ENCODE measurements around the gene MPP2. TPM values are rescaled to one million over a fixed set of nuclear protein-coding genes. Genes with fewer than 3 reads are reported as not detected.

MPP2 gene
- total and polyA plus RNA-seq, 4 experiments from 2014 or later = 0.10 to 3.0 (median 1.6) TPM

GRCh38 chr17:43849116-43849515 is 58.2 kb downstream of the MPP2 start:
- no peak for DNase-seq
- no peaks in the 10 kb centered on the region for H3K36me3 Mint-ChIP-seq
- Histone ChIP-seq H3K4me3 (ENCODE audit: low read length in 2 of 2) (no peak overlapping the region), H3K36me3 (ENCODE audit: insufficient read depth, low read length) (no peaks in the 10 kb centered on the region), H3K9me3 (ENCODE audit: control insufficient read depth in 1 of 2, low read length in 2 of 2) (no peaks in the 10 kb centered on the region), H3K4me1 (ENCODE audit: insufficient read depth, low read length) (no peaks in the 10 kb centered on the region), H3K27me3 (ENCODE audit: insufficient read depth, low read length) (peaks cover 5% of the 10 kb centered on the region), H3K27ac (ENCODE audit: low read depth, low read length) (no peak overlapping the region)
- peaks cover 21 to 28% of the 10 kb centered on the region in 2 donors for H3K27me3 Mint-ChIP-seq
- no peaks in the 10 kb centered on the region for H3K9me3 Mint-ChIP-seq
- peaks cover 0 to 3% (median 0%) of the 10 kb centered on the region in 4 donors for H3K4me1 Mint-ChIP-seq
- H3K27ac Mint-ChIP-seq = no peak overlapping the region
- no peak overlapping the region for H3K4me3 Mint-ChIP-seq
- ChIA-PET POLR2A (ENCODE audit: partially characterized antibody) (no interaction called here), CTCF (ENCODE audit: partially characterized antibody) (interaction anchor here (0.7 kb wide), 1 partner anchor 9 kb away, joined by 3 read pairs; no protein-coding TSS in a partner anchor)
- intact Hi-C loops (cut with micrococcal nuclease) = no loop called here

- DNase-seq = no peak
- Mint-ChIP-seq H3K4me1 (peaks cover 0 to 3% (median 0%) of the 10 kb centered on the region in 4 donors), H3K36me3 (no peaks in the 10 kb centered on the region), H3K4me3 (no peak overlapping the region), H3K27me3 (peaks cover 21 to 26% of the 10 kb centered on the region in 2 donors), H3K27ac (no peak overlapping the region), H3K9me3 (no peaks in the 10 kb centered on the region)
- no peaks in the 10 kb centered on the region for H3K4me1 ChIP-seq (ENCODE audit: insufficient read depth, low read length)
- no peak overlapping the region for H3K27ac ChIP-seq (ENCODE audit: low read depth, low read length)
- no peak overlapping the region for H3K4me3 ChIP-seq (ENCODE audit: low read length in 2 of 2)
- ChIA-PET POLR2A (ENCODE audit: partially characterized antibody) (no interaction called here), CTCF (ENCODE audit: partially characterized antibody) (interaction anchor here (0.7 kb wide), 1 partner anchor 9 kb away, joined by 3 read pairs; no protein-coding TSS in a partner anchor)
- no peaks in the 10 kb centered on the region for H3K9me3 ChIP-seq (ENCODE audit: control insufficient read depth in 1 of 2, low read length in 2 of 2)
- intact Hi-C loops (cut with micrococcal nuclease) = no loop called here
- H3K27me3 ChIP-seq (ENCODE audit: insufficient read depth, low read length) = peaks cover 5% of the 10 kb centered on the region
- no peaks in the 10 kb centered on the region for H3K36me3 ChIP-seq (ENCODE audit: insufficient read depth, low read length)
Measured at GRCh38 chr17:43848601-43849000, 58.7 kb downstream of the MPP2 start.

- H3K36me3 Mint-ChIP-seq = no peaks in the 10 kb centered on the region
- no peak within 1 kb of the TSS for H3K4me3 Mint-ChIP-seq
- Histone ChIP-seq H3K9me3 (ENCODE audit: control insufficient read depth in 1 of 2, low read length in 2 of 2) (no peaks in the 10 kb centered on the region), H3K4me1 (ENCODE audit: insufficient read depth, low read length) (no peaks in the 10 kb centered on the region), H3K4me3 (ENCODE audit: low read length in 2 of 2) (no peak within 1 kb of the TSS), H3K36me3 (ENCODE audit: insufficient read depth, low read length) (no peaks in the 10 kb centered on the region), H3K27ac (ENCODE audit: low read depth, low read length) (no peak within 1 kb of the TSS), H3K27me3 (ENCODE audit: insufficient read depth, low read length) (peaks cover 5% of the 10 kb centered on the region)
- DNase-seq = no peak
- H3K9me3 Mint-ChIP-seq = no peaks in the 10 kb centered on the region
- peaks cover 19 to 27% of the 10 kb centered on the region in 2 donors for H3K27me3 Mint-ChIP-seq
- ChIA-PET CTCF (ENCODE audit: partially characterized antibody) (interaction anchor here (1.1 to 2.7 kb wide), 13 partner anchors 9 to 196 kb away, joined by 3 to 17 read pairs (median 5); partner anchors contain the start of gene CFAP97D1), POLR2A (ENCODE audit: partially characterized antibody) (no interaction called here)
- no peak within 1 kb of the TSS for H3K27ac Mint-ChIP-seq
- peaks cover 0 to 3% (median 0%) of the 10 kb centered on the region in 4 donors for H3K4me1 Mint-ChIP-seq
- intact Hi-C loops (cut with micrococcal nuclease) = loop anchor here (1.0 kb wide), 1 partner anchor 153 kb away; no protein-coding TSS in a partner anchor
Measured at GRCh38 chr17:43846963-43847371, 60.4 kb downstream of the MPP2 start, which contains the start of gene CD300LG. CD300LG (plus strand) TSS chr17:43847176; CDS start chr17:43847217, 41 bp downstream.

DNA sequence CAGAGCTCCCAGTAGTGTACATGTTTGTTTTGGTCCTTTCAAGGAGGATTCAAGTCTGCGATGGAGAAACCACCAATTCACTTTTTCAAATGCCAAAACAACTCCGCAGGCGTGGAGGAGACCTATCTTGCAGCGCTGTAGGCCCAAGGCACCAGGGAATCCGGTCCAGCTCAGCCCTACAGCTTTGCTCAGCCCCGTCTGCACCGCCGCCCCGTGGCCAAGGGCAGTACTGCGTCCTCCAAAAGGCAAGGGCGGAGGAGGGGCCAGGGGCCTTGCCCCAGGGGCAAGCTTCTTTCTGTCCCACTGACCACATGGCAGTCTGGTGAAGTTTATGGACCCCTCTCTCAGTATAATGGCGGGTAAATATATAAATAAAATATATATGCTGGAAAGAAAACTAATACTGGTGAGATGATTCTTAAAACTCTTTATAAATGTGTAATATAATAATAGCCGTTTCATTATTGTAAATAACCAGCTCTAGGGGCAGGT is 61.1 kb downstream of the MPP2 start:
- H3K27ac ChIP-seq (ENCODE audit: low read depth, low read length) = no peak overlapping the region
- no peaks in the 10 kb centered on the region for H3K36me3 ChIP-seq (ENCODE audit: insufficient read depth, low read length)
- Mint-ChIP-seq H3K4me1 (peaks cover 0 to 3% (median 0%) of the 10 kb centered on the region in 4 donors), H3K9me3 (no peaks in the 10 kb centered on the region), H3K36me3 (no peaks in the 10 kb centered on the region), H3K27me3 (peaks cover 16 to 22% of the 10 kb centered on the region in 2 donors), H3K27ac (no peak overlapping the region), H3K4me3 (no peak overlapping the region)
- POLR2A ChIA-PET (ENCODE audit: partially characterized antibody) = no interaction called here
- no peaks in the 10 kb centered on the region for H3K4me1 ChIP-seq (ENCODE audit: insufficient read depth, low read length)
- no peaks in the 10 kb centered on the region for H3K9me3 ChIP-seq (ENCODE audit: control insufficient read depth in 1 of 2, low read length in 2 of 2)
- H3K27me3 ChIP-seq (ENCODE audit: insufficient read depth, low read length) = peaks cover 5% of the 10 kb centered on the region
- CTCF ChIA-PET (ENCODE audit: partially characterized antibody) = interaction anchor here (0.6 to 2.7 kb wide), 22 partner anchors 8 to 1309 kb away, joined by 3 to 17 read pairs (median 4); partner anchors contain the start of gene CFAP97D1
- H3K4me3 ChIP-seq (ENCODE audit: low read length in 2 of 2) = no peak overlapping the region
- intact Hi-C loops (cut with micrococcal nuclease) = loop anchor here (1.0 kb wide), 1 partner anchor 152 kb away; no protein-coding TSS in a partner anchor
- DNase-seq = peak; percentile 56 to 70 (median 61)

GRCh38 chr17:43845766-43846165 is 61.6 kb downstream of the MPP2 start:
- H3K27ac Mint-ChIP-seq = no peak overlapping the region
- no peaks in the 10 kb centered on the region for H3K36me3 ChIP-seq (ENCODE audit: insufficient read depth, low read length)
- no peak overlapping the region for H3K4me3 ChIP-seq (ENCODE audit: low read length in 2 of 2)
- H3K27me3 ChIP-seq (ENCODE audit: insufficient read depth, low read length) = peaks cover 5% of the 10 kb centered on the region
- H3K9me3 ChIP-seq (ENCODE audit: control insufficient read depth in 1 of 2, low read length in 2 of 2) = no peaks in the 10 kb centered on the region
- H3K4me1 Mint-ChIP-seq = peaks cover 0 to 3% (median 0%) of the 10 kb centered on the region in 4 donors
- no peak overlapping the region for H3K4me3 Mint-ChIP-seq
- intact Hi-C loops (cut with micrococcal nuclease) = loop anchor here (1.0 kb wide), 1 partner anchor 151 kb away; no protein-coding TSS in a partner anchor
- no peaks in the 10 kb centered on the region for H3K36me3 Mint-ChIP-seq
- no peak overlapping the region for H3K27ac ChIP-seq (ENCODE audit: low read depth, low read length)
- DNase-seq = no peak
- peaks cover 16 to 22% of the 10 kb centered on the region in 2 donors for H3K27me3 Mint-ChIP-seq
- ChIA-PET POLR2A (ENCODE audit: partially characterized antibody) (no interaction called here), CTCF (ENCODE audit: partially characterized antibody) (interaction anchor here (0.6 to 2.7 kb wide), 22 partner anchors 8 to 1310 kb away, joined by 3 to 17 read pairs (median 4); partner anchors contain the start of gene CFAP97D1)
- no peaks in the 10 kb centered on the region for H3K9me3 Mint-ChIP-seq
- H3K4me1 ChIP-seq (ENCODE audit: insufficient read depth, low read length) = no peaks in the 10 kb centered on the region

- intact Hi-C loops (cut with micrococcal nuclease) = no loop called here
Measured at GRCh38 chr17:43844241-43844640, 63.1 kb downstream of the MPP2 start.

DNA sequence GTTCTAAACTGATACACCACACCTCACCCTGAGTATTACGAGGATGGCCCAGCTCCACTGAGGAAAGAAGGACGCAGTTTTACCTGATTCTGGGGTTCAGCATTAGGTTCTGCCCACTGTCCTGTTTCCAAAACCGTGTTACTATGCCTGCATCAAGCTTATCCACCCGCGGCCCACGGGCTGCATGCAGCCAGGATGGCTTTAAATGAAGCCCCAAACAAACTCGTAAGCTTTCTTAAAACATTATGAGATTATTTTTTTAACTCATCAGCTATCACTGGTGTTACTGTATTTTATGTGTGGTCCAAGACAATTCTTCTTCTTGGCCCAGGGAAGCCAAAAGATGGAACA is 64.4 kb downstream of the MPP2 start:
- Mint-ChIP-seq H3K36me3 (no peaks in the 10 kb centered on the region), H3K4me3 (no peak overlapping the region), H3K27me3 (peaks cover 10 to 14% of the 10 kb centered on the region in 2 donors), H3K27ac (no peak overlapping the region), H3K4me1 (peaks cover 0 to 3% (median 0%) of the 10 kb centered on the region in 4 donors), H3K9me3 (no peaks in the 10 kb centered on the region)
- Histone ChIP-seq H3K9me3 (ENCODE audit: control insufficient read depth in 1 of 2, low read length in 2 of 2) (no peaks in the 10 kb centered on the region), H3K27ac (ENCODE audit: low read depth, low read length) (no peak overlapping the region), H3K4me1 (ENCODE audit: insufficient read depth, low read length) (no peaks in the 10 kb centered on the region), H3K36me3 (ENCODE audit: insufficient read depth, low read length) (no peaks in the 10 kb centered on the region), H3K4me3 (ENCODE audit: low read length in 2 of 2) (no peak overlapping the region), H3K27me3 (ENCODE audit: insufficient read depth, low read length) (no peaks in the 10 kb centered on the region)
- no peak for DNase-seq
- ChIA-PET POLR2A (ENCODE audit: partially characterized antibody) (no interaction called here), CTCF (ENCODE audit: partially characterized antibody) (interaction anchor here (0.9 kb wide), 1 partner anchor 172 kb away, joined by 4 read pairs; no protein-coding TSS in a partner anchor)
- intact Hi-C loops (cut with micrococcal nuclease) = no loop called here

More at GRCh38 chr17:43844241-43844640, 63.1 kb downstream of the MPP2 start:
- ChIA-PET CTCF (ENCODE audit: partially characterized antibody) (no interaction called here), POLR2A (ENCODE audit: partially characterized antibody) (no interaction called here)
- Mint-ChIP-seq H3K4me1 (peaks cover 0 to 3% (median 0%) of the 10 kb centered on the region in 4 donors), H3K36me3 (no peaks in the 10 kb centered on the region), H3K9me3 (no peaks in the 10 kb centered on the region), H3K27ac (no peak overlapping the region), H3K4me3 (no peak overlapping the region), H3K27me3 (peaks cover 15% of the 10 kb centered on the region in 2 donors)
- no peak overlapping the region for H3K4me3 ChIP-seq (ENCODE audit: low read length in 2 of 2)
- H3K27me3 ChIP-seq (ENCODE audit: insufficient read depth, low read length) = peaks cover 1% of the 10 kb centered on the region
- no peaks in the 10 kb centered on the region for H3K9me3 ChIP-seq (ENCODE audit: control insufficient read depth in 1 of 2, low read length in 2 of 2)
- no peaks in the 10 kb centered on the region for H3K36me3 ChIP-seq (ENCODE audit: insufficient read depth, low read length)
- no peak overlapping the region for H3K27ac ChIP-seq (ENCODE audit: low read depth, low read length)
- no peaks in the 10 kb centered on the region for H3K4me1 ChIP-seq (ENCODE audit: insufficient read depth, low read length)
- no peak for DNase-seq

Data from CD4-positive, alpha-beta memory T cell (primary cell).